Measurements from ENCODE around the gene XXYLT1. TPM values are rescaled to one million over a fixed set of nuclear protein-coding genes. Genes with fewer than 3 reads are reported as not detected.
A peak's percentile ranks its signal among the peaks of the same experiment; 100 is the strongest.

Gene XXYLT1
- total RNA-seq, 4 donors from 2014 or later: 6.0 to 16.1 (median 9.6) TPM

GRCh38 chr3:195266428-195266827 lies 4.5 kb downstream of the XXYLT1 start:
- ATAC-seq (ENCODE audit: low FRiP score): no peak
- no peak for DNase-seq (ENCODE audit: low spot score)
- TF ChIP-seq CTCF (IDR thresholded peaks at IDR 0.05): no peak

GRCh38 chr3:195265363-195265976 lies 5.5 kb downstream of the XXYLT1 start:
- ATAC-seq (ENCODE audit: low FRiP score): no peak
- DNase-seq (ENCODE audit: low spot score): no peak
- TF ChIP-seq CTCF (IDR thresholded peaks at IDR 0.05): no peak

GRCh38 chr3:195263925-195264600 lies 6.9 kb downstream of the XXYLT1 start:
- DNase-seq (ENCODE audit: low spot score): no peak
- ATAC-seq (ENCODE audit: low FRiP score): no peak
- no peak for TF ChIP-seq CTCF (IDR thresholded peaks at IDR 0.05)

- DNase-seq (ENCODE audit: low spot score) (no peak), ATAC-seq (ENCODE audit: low FRiP score) (no peak)
- TF ChIP-seq CTCF (IDR thresholded peaks at IDR 0.05): no peak
Measured at GRCh38 chr3:195263193-195263924, 7.6 kb downstream of the XXYLT1 start.

- no peak for ATAC-seq (ENCODE audit: low FRiP score)
- TF ChIP-seq CTCF (IDR thresholded peaks at IDR 0.05): no peak
Measured at GRCh38 chr3:195261925-195262324, 9.0 kb downstream of the XXYLT1 start.

GRCh38 chr3:195260280-195260905 lies 10.6 kb downstream of the XXYLT1 start:
- DNase-seq (ENCODE audit: low spot score) (no peak), ATAC-seq (ENCODE audit: low FRiP score) (peak; percentile 33)
- no peak for TF ChIP-seq CTCF (IDR thresholded peaks at IDR 0.05)

More at GRCh38 chr3:195261925-195262324, 9.0 kb downstream of the XXYLT1 start:
- DNase-seq (ENCODE audit: low spot score): no peak
